ENCODE measurements around the gene CMTM3.

DNA sequence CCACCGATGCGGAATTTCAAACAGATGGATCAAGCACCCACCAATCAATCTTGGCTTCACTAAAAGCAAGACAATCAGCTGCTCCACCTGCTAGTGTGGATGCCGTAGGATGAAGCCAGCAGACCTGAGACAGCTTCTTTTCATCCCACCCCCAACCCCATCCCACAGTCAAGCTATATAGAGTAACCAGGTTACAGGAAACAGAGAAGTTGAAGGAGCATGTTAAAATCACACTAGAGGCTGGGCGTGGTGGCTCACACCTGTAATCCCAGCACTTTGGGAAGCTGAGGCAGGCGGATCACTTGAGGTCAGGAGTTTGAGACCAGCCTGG, 54.3 kb downstream of the CMTM3 start:
- TF ChIP-seq YY1 (IDR thresholded peaks at IDR 0.05; ENCODE audit: insufficient read depth, insufficient read length) (no peak), SUZ12 (IDR thresholded peaks at IDR 0.05; ENCODE audit: extremely low read depth, insufficient read depth, insufficient read length) (no peak), ZNF274 (IDR thresholded peaks at IDR 0.05; ENCODE audit: low read depth, low read length) (no peak)

All from NT2/D1 (cell line).